HG03460 (cell line): ENCODE results near the gene HTRA1.

Source experiments
- ATAC-seq: cut with Tn5 transposase; IDR thresholded peaks from one replicate; pipeline ENCODE4 v1.9.1; 2021; ENCODE audit not compliant: unreplicated experiment

The HTRA1 gene

GRCh38 chr10:122514045-122514840 is 52.9 kb downstream of the HTRA1 start:
- no peak for ATAC-seq

- no peak for ATAC-seq
Measured at GRCh38 chr10:122515022-122515424, 53.7 kb downstream of the HTRA1 start.

- ATAC-seq = peak; percentile 59
Measured at GRCh38 chr10:122515588-122516231, 54.4 kb downstream of the HTRA1 start.

- ATAC-seq = no peak
Measured at GRCh38 chr10:122516734-122517133, 55.4 kb downstream of the HTRA1 start.

- no peak for ATAC-seq
Measured at GRCh38 chr10:122519144-122519543, 57.8 kb downstream of the HTRA1 start.

DNA sequence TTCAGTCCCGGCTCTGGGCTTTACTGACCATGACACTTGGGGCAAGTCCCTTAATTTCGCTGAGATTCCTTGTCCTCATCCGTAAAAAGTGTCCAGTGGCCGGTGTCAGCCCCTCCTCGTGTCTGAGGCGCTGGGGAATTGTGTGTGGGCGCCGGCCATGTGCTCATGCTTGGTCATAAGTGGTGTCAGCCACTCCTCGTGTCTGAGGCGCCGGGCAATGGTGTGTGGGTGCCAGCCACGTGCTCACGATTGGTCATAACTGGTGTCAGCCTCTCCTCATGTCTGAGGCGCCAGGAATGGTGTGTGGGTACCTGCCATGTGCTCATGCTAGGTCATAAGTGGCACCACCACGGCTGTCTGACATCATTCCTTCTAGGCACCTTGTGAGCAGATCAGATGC is 58.5 kb downstream of the HTRA1 start:
- ATAC-seq = no peak

GRCh38 chr10:122521011-122521410 is 59.7 kb downstream of the HTRA1 start:
- ATAC-seq = no peak

- ATAC-seq = no peak
Measured at GRCh38 chr10:122524811-122525210, 63.5 kb downstream of the HTRA1 start.

- no peak for ATAC-seq
Measured at GRCh38 chr10:122525788-122526187, 64.4 kb downstream of the HTRA1 start.

DNA sequence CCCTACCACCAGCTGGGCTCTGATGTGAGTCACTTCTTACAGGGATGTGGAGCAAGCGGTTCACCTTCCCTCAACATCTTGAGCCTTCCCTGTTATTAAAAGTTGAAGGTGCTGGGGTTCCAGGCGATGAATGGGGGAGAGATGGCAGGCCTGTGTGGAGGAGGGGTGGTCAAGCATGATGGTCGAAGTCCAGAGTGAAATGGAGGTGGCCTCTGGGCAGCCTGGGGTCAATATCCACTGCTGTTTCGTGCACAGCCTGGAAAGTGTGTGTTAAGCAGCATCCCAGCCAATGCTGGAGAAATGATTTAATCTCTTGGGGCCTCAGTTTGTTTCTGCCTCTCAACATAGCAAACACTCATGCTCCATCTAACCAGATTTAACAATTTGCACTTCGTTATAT is 65.5 kb downstream of the HTRA1 start:
- no peak for ATAC-seq

- ATAC-seq = no peak
Measured at GRCh38 chr10:122530177-122530576, 68.8 kb downstream of the HTRA1 start.

DNA sequence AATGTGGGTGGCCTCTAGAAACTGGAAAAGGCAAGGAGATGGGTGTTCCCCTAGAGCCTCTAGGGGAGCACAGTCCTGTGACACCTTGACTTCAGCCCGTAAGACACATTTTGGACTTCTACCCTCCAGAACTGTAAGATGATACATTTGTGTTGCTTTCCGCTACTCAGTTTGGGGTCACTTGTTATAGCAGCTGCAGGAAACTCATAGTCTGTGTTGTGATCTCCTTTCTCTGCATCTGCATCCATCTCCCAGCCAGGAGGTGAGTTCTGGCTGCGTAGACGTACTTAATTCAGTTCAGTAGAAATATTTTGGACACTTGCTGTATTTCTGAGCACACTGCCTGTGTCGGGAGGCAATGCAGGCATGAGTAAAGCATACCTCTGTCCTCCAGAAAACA is 69.9 kb downstream of the HTRA1 start:
- no peak for ATAC-seq

DNA sequence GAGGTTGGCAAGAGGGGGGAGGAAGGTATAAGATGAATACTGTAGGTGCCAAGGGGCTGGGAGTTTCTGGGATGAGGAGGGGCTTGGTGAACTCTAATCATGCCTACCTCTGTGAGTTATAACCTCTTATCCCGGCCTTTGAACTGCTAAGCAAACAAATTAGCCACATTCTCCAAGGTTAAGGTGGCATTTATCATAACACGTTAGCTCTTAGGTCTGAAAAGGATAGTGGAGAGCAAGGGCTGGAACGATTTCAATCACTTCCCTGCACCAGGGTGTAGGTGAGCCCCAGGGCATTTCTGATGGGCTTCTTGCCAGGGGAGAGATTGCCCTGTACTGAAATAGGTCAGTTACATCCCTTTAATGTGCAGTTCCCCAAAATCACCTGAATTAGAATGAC is 70.6 kb downstream of the HTRA1 start:
- no peak for ATAC-seq

GRCh38 chr10:122532601-122533296 is 71.4 kb downstream of the HTRA1 start:
- no peak for ATAC-seq

- no peak for ATAC-seq
Measured at GRCh38 chr10:122537545-122537944, 76.2 kb downstream of the HTRA1 start.

- no peak for ATAC-seq
Measured at GRCh38 chr10:122541541-122542002, 80.2 kb downstream of the HTRA1 start.

DNA sequence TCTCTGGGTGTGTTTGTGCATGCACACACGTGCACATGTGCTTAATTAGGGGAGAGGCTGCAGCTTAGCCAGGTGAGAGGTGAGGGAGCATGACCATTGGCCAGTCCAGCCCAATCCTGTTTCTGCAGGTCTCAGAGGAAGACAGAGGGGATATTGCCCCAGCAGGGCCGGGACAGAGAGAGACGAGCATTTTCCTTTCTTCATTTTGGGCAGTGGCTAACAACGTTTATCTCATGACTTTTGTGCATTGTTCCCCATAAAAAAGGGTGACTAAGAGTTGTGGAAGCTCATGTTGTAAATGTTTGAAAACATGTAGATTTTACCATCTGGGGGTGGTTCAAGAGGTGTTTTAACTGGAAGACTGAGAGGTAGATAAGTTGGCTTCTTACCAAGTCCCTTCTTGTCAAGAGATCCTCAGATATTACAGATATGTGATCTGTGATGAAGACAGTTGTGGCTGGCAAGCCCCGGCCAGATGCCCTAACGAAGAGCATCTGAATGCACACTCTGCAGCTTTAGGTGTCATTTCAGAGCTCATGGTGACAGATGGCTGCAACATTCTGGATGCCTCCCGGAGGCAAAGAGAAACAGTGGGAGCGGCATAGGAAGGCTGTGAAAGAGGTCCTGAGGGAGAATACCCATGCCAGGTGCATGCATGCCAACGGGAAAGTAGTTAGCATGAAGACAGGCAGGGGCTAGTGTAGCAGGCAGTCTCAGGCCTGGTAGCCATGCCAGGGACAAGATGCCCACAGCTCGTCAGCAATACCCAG is 82.5 kb downstream of the HTRA1 start:
- no peak for ATAC-seq

GRCh38 chr10:122544493-122544892 is 83.1 kb downstream of the HTRA1 start:
- ATAC-seq = no peak

DNA sequence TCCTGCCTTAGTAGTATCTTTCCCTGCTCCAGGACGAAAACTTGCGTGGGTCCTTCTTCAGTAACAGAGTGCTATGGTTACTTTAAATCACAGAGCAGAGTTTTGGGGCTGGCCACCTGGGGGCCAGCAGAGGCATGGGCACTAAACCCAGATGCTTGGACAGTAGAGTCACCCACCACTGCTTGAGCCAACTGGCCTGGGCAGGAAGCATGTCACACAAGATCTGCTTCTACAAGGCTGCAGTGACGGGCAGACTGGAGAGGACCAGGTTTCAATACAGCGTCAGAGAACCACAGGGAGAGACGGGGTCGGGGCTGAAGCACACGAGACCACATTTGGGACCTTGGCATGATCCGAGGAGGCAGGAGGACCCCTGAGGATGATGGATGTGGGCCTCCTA is 84.9 kb downstream of the HTRA1 start:
- no peak for ATAC-seq

GRCh38 chr10:122548407-122549085 is 87.2 kb downstream of the HTRA1 start:
- ATAC-seq = no peak

- no peak for ATAC-seq
Measured at GRCh38 chr10:122549636-122550035, 88.3 kb downstream of the HTRA1 start.
